Hepatocyte (in vitro differentiated cells): Measurements from ENCODE around the gene TMEM35B. TPM values are rescaled to one million over a fixed set of nuclear protein-coding genes. Genes with fewer than 3 reads are reported as not detected.
"Not testable (repeated sequence)": the region's sequence is repeated elsewhere in the genome, so short reads cannot be mapped to it uniquely, and the experiment has no call there.

Experiments used
- DNase-seq: peaks from one replicate; pipeline ENCODE4 v3.0.0-alpha.2; 2016; ENCODE audit warnings: low spot score
- H2AFZ ChIP-seq: fragments of 200-600 bp; sonication (generic); 2 replicates; pipeline ENCODE4 v1.6.0; 2016; ENCODE audit warnings: antibody characterized with exemption, mild to moderate bottlenecking
- H3K27ac ChIP-seq: fragments of 200-600 bp; sonication (generic); 2 replicates; pipeline ENCODE4 v1.5.1; 2016; ENCODE audit warnings: mild to moderate bottlenecking
- H3K27me3 ChIP-seq: fragments of 200-600 bp; sonication (generic); 2 replicates; pipeline ENCODE4 v1.6.1; 2016
- H3K36me3 ChIP-seq: fragments of 200-600 bp; sonication (generic); replicated peaks from 2 replicates; pipeline ENCODE4 v1.5.1; 2016; ENCODE audit warnings: low read depth; ENCODE audit not compliant: insufficient read depth
- H3K4me1 ChIP-seq: fragments of 200-600 bp; sonication (generic); 2 replicates; pipeline ENCODE4 v1.5.1; 2016; ENCODE audit warnings: mild to moderate bottlenecking, moderate library complexity; ENCODE audit not compliant: insufficient read depth
- H3K4me2 ChIP-seq: fragments of 200-600 bp; sonication (generic); 2 replicates; pipeline ENCODE4 v1.6.0; 2016
- H3K4me3 ChIP-seq: fragments of 200-600 bp; sonication (generic); 2 replicates; pipeline ENCODE4 v1.5.1; 2016; ENCODE audit warnings: mild to moderate bottlenecking
- H3K79me2 ChIP-seq: fragments of 200-600 bp; sonication (generic); 2 replicates; pipeline ENCODE4 v1.6.0; 2017; ENCODE audit warnings: mild to moderate bottlenecking
- H3K9me2 ChIP-seq: fragments of 200-600 bp; sonication (generic); replicated peaks from 2 replicates; pipeline ENCODE4 v1.6.0; 2017; ENCODE audit warnings: mild to moderate bottlenecking; ENCODE audit not compliant: insufficient read depth
- H3K9me3 ChIP-seq: fragments of 200-600 bp; sonication (generic); 2 replicates; pipeline ENCODE4 v1.5.1; 2016; ENCODE audit warnings: low read depth, mild to moderate bottlenecking
- H4K20me1 ChIP-seq: fragments of 200-600 bp; sonication (generic); 2 replicates; pipeline ENCODE4 v1.6.0; 2016; ENCODE audit warnings: mild to moderate bottlenecking; ENCODE audit not compliant: insufficient read depth, poor library complexity, severe bottlenecking
- CTCF ChIP-seq: fragments of 200-600 bp; sonication (generic); IDR thresholded peaks from 2 replicates; pipeline ENCODE4 v1.5.1; 2016; ENCODE audit warnings: antibody characterized with exemption, mild to moderate bottlenecking; ENCODE audit not compliant: poor library complexity
- EZH2 ChIP-seq: fragments of 200-600 bp; sonication (generic); IDR thresholded peaks from 2 replicates; pipeline ENCODE4 v1.6.1; 2016; ENCODE audit warnings: antibody characterized with exemption, mild to moderate bottlenecking, borderline replicate concordance
- EZH2phosphoT487 ChIP-seq: fragments of 200-600 bp; sonication (generic); IDR thresholded peaks from one replicate; pipeline ENCODE4 v1.6.1; 2018; ENCODE audit warnings: antibody characterized with exemption, mild to moderate bottlenecking, low read depth, moderate library complexity; ENCODE audit not compliant: unreplicated experiment, severe bottlenecking
- WGBS: methylation state at CpG from one replicate; pipeline ENCODE4 v1.1.6; 2016; ENCODE audit warnings: low lambda C conversion rate; ENCODE audit errors: missing lambda C conversion rate; 5-methylcytosine and 5-hydroxymethylcytosine counted together
- polyA plus RNA-seq: library from polyadenylated mRNA; unstranded; fragments of >200 nt; fragmentation: Nextera tagmentation; extraction: Ambion mirVana; gene quantifications from 2 replicates; pipeline ENCODE4 v1.2.1, GENCODE V29; 2016
- total RNA-seq: library from RNA; depleted of rRNA; stranded (reverse); fragments of >200 nt; gene quantifications from 2 replicates; pipeline ENCODE4 v1.2.3, GENCODE V29; 2014

The TMEM35B gene
- total and polyA plus RNA-seq, 2 experiments from 2014 or later, result 37.5 to 51.8 TPM

- H3K4me2 ChIP-seq, result no peak overlapping the region
- no peaks in the 10 kb centered on the region for H3K9me2 ChIP-seq
- 82% methylated on average over 8 of the region's 8 CpGs for WGBS
- H4K20me1 ChIP-seq, result no peaks in the 10 kb centered on the region
- no peak for DNase-seq
- H3K36me3 ChIP-seq, result no peaks in the 10 kb centered on the region
- no peak overlapping the region for H3K4me3 ChIP-seq
- H2AFZ ChIP-seq, result no peak overlapping the region
- no peaks in the 10 kb centered on the region for H3K4me1 ChIP-seq
- H3K27me3 ChIP-seq, result no peaks in the 10 kb centered on the region
- TF ChIP-seq CTCF (no peak), EZH2 (no peak), EZH2phosphoT487 (no peak)
- H3K9me3 ChIP-seq, result no peaks in the 10 kb centered on the region
- no peak overlapping the region for H3K27ac ChIP-seq
- no peaks in the 10 kb centered on the region for H3K79me2 ChIP-seq
Observed at GRCh38 chr1:34974626-34975025, 10.5 kb downstream of the TMEM35B start.

- no peaks in the 10 kb centered on the region for H3K9me2 ChIP-seq
- no peak overlapping the region for H2AFZ ChIP-seq
- DNase-seq, result no peak
- WGBS, result 94% methylated on average over 3 of the region's 3 CpGs
- no peaks in the 10 kb centered on the region for H3K9me3 ChIP-seq
- no peaks in the 10 kb centered on the region for H3K36me3 ChIP-seq
- H4K20me1 ChIP-seq, result no peaks in the 10 kb centered on the region
- no peak for TF ChIP-seq CTCF
- TF ChIP-seq EZH2phosphoT487, result no peak
- H3K79me2 ChIP-seq, result no peaks in the 10 kb centered on the region
- no peaks in the 10 kb centered on the region for H3K4me1 ChIP-seq
- H3K27ac ChIP-seq, result no peak overlapping the region
- no peak overlapping the region for H3K4me2 ChIP-seq
- H3K27me3 ChIP-seq, result no peaks in the 10 kb centered on the region
- H3K4me3 ChIP-seq, result no peak overlapping the region
Observed at GRCh38 chr1:34973326-34973725, 11.8 kb downstream of the TMEM35B start.

DNA sequence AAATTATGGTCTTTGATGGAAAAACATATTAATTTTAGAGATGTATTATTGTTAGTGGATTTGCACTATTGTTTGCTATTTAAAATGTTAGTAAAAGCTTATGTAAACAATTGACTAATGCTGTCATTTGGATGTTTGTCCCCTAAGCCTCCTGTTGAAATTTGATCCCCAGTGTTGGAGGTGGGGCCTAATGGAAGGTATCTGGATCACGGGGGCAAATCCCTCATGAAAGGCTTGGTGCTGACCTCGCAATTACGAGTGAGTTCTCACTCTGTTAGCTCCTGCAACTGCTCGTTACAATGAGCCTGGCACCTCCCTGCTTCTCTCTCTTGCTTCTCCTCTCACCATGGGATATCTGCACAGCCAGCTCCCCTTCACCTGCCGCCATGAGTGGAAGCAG, 14.3 kb downstream of the TMEM35B start:
- no peaks in the 10 kb centered on the region for H3K9me3 ChIP-seq
- no peak overlapping the region for H2AFZ ChIP-seq
- H3K9me2 ChIP-seq, result no peaks in the 10 kb centered on the region
- TF ChIP-seq EZH2 (no peak), EZH2phosphoT487 (no peak), CTCF (no peak)
- H3K4me3 ChIP-seq, result no peak overlapping the region
- no peaks in the 10 kb centered on the region for H3K4me1 ChIP-seq
- H3K36me3 ChIP-seq, result no peaks in the 10 kb centered on the region
- H3K27ac ChIP-seq, result no peak overlapping the region
- H3K4me2 ChIP-seq, result no peak overlapping the region
- no peaks in the 10 kb centered on the region for H3K79me2 ChIP-seq
- 14% methylated on average over 5 of the region's 5 CpGs for WGBS
- no peaks in the 10 kb centered on the region for H3K27me3 ChIP-seq
- DNase-seq, result no peak
- H4K20me1 ChIP-seq, result no peaks in the 10 kb centered on the region

DNA sequence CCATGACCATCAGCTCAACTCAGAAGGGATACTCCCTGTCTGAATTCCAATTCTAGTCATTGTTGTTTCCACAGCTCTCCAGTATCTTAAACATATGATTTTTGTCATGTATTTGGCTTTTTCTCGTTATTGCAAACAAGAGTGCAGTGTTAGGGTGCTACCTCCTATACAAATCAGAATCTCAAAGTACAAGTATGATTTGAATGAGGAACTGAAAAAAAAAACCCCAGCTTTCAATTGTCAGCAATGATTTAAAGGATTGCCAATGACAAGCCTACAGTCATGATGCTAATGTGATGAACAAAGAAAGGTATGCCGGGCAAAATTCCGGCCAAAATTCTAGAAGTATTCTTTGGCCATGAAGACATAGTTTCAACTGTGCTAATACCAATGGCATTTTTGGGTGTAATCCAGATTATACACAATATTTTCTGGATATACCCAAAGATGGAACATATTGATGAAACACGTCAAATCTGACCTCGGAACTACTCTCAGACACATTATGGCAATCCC, 14.9 kb downstream of the TMEM35B start:
- no peak for TF ChIP-seq CTCF
- TF ChIP-seq EZH2phosphoT487, result no peak
- Histone ChIP-seq H3K4me3 (no peak overlapping the region), H3K4me1 (no peaks in the 10 kb centered on the region), H2AFZ (no peak overlapping the region), H3K9me3 (no peaks in the 10 kb centered on the region), H3K36me3 (no peaks in the 10 kb centered on the region), H3K79me2 (no peaks in the 10 kb centered on the region), H3K27ac (no peak overlapping the region), H3K4me2 (no peak overlapping the region), H3K9me2 (no peaks in the 10 kb centered on the region), H3K27me3 (peaks cover 4% of the 10 kb centered on the region), H4K20me1 (no peaks in the 10 kb centered on the region)
- no peak for DNase-seq
- WGBS, result 93% methylated on average over 5 of the region's 5 CpGs

GRCh38 chr1:34968297-34968696, 16.9 kb downstream of the TMEM35B start:
- DNase-seq, H3K27ac ChIP-seq, H2AFZ ChIP-seq, H3K36me3 ChIP-seq, H3K4me2 ChIP-seq, H3K79me2 ChIP-seq, H3K27me3 ChIP-seq, H3K9me2 ChIP-seq, H4K20me1 ChIP-seq, H3K4me1 ChIP-seq, H3K9me3 ChIP-seq, H3K4me3 ChIP-seq: not testable (repeated sequence)
- WGBS, result 93% methylated on average over 3 of the region's 3 CpGs

- not testable (repeated sequence) for H3K79me2 ChIP-seq, H3K36me3 ChIP-seq, H3K27ac ChIP-seq, DNase-seq, H3K4me3 ChIP-seq, H3K9me3 ChIP-seq, H3K4me2 ChIP-seq, H4K20me1 ChIP-seq, H3K27me3 ChIP-seq, H2AFZ ChIP-seq, H3K9me2 ChIP-seq, H3K4me1 ChIP-seq
- 100% methylated on average over 3 of the region's 36 CpGs for WGBS
Observed at GRCh38 chr1:34967672-34968071, 17.5 kb downstream of the TMEM35B start.
